Fibroblast of the conjunctiva (primary cell): ENCODE results near the gene CCDC14.
"Not testable (repeated sequence)": the region's sequence is repeated elsewhere in the genome, so short reads cannot be mapped to it uniquely, and the experiment has no call there.

Experiments
- DNase-seq: peaks from one replicate; pipeline ENCODE4 v3.0.0-alpha.2; 2010; ENCODE audit warnings: low read depth

The CCDC14 gene

DNA sequence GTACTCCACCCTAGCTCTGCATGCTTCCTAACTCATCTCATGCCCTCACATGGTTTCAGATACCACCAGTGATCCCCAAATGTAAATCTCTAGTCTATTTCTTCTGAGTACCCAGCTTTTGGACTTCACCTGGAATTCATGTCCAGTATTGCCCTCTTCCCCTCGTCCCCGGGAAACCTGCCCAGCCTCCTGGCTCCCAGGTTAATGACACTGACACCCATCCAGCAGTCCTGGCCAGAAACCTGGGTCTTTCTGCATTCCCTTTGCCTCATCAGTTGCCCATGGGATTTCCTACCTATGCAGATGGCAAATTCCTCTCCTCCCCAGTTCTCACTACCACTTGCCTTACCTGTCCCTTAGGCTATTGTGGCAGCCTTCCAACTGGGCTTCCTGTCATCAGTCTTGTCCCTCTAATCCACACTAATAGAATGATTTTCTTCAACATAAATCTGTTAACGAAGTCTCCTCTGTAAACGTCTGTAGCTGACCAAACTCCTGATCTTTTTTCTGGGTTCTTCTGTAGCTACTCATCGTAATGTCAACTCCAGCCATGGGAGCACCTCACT lies 61.6 kb downstream of the CCDC14 start:
- no peak for DNase-seq

DNA sequence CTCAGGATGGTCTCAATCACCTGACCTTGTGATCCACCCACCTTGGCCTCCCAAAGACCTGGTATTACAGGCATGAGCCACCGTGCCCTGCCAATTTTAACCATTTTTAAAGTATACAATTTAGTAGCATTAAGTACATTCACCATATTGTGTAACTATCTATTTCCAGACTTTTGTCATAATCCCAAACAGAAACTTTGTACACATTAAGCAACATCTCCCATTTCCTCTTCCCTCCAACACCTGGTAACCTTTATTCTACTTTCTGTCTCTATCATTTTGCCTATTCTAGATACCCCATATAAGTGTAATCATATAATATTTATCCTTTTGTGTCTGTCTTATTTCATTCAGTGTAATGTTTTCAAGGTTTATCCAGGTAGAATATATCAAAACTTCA lies 68.0 kb downstream of the CCDC14 start:
- DNase-seq: no peak

DNA sequence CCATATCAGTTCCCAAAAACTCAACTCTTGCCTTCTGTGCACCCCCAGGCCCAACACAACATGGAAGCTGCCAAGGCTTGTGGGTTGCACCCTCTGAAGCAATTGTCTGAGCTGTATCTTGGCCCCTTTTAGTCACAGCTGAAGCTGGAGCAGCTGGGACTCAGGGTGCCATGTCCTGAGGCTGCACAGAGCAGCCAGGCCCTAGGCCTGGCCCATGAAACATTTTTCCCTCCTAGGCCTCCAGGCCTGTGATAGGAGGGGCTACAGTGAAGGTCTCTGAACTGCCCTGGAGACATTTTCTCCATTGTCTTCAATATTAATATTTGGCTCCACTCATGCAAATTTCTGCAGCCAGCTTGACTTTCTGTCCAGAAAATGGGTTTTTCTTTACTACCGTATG lies 68.8 kb downstream of the CCDC14 start:
- DNase-seq: no peak

DNA sequence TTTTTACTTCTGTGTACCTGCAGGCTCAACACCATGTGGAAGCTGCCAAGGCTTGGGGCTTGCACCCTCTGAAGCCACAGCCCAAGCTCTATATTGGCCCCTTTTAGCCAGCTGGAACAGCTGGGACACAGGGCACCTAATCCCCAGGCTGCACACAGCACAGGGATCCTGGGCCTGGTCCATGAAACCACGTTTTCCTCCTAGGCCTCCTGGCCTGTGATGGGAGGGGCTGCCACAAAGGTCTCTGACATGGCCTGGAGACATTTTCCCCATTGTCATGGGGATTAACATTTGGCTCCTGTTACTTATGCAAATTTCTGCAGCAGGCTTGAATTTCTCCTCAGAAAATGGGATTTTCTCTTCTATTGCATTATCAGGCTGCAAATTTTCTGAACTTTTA lies 70.0 kb downstream of the CCDC14 start:
- DNase-seq: not testable (repeated sequence)

DNA sequence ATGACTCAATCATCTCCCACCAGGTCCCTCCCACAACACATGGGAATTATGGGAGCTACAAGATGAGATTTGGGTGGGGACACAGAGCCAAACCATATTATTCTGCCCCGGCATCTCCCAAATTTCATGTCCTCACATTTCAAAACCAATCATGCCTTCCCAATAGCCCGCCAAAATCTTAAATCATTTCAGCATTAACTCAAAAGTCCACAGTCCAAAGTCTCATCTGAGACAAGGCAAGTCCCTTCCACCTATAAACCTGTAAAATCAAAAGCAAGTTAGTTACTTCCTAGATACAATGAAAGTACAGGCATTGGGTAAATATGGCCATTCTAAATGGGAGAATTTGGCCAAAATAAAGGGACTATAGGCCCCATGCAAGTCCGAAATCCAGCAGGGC lies 70.9 kb downstream of the CCDC14 start:
- DNase-seq: not testable (repeated sequence)

DNA sequence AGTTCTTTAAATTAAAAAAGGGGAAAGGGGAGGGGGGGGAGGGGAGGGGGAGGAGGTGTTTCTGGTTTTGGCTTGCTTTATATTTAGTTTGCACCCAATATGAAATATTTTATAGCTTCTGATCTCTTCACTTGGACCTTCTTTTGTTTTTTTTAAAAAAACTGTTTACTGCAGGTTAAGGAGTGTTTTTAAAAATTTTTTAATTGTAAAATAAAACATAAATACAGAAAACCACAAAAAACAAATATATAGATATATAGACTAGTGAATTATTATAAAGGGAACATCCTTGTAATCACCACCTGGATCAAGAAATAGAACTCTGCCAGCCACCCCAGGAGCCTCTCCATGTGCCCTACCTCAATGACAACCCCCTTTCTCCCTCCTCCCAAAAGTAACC lies 76.0 kb downstream of the CCDC14 start:
- DNase-seq: no peak

DNA sequence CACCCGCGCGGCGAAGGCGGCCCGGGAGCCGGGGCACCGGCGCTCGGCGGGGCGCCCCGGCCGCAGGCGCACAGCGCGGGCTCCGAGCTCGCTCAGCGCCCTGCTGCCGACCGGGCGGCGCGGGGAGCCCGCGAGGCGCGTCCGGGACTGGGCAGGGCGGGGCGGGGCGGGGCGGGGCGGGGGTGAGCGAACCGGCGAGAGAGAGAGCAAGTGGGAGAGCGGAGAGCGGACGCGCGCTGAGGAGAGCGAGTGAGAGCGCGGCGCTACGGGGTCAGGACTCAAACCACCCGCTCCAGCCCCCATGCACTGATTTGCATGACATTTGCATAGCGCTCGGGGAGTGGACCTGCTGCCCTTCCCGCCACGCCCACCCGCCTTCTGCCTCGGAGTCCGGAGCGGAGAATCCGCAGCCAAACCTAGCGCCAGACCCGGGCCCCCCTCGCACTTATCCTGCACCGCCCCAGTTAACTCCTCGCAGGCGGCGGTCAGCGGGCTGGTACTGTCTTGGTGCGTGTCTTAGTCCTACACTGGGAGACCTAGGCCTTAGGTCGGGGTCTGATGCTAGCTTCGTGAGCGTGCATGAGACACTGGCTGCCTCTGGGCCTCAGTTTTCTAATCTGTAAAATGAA lies 76.7 kb downstream of the CCDC14 start, which contains the start of gene MYLK:
Gene MYLK, minus strand, starts transcription at position 130 of the 629 bp plus-strand sequence. CDS start 90,491 bp downstream, outside the sequence.
- peak; percentile 30 for DNase-seq

DNA sequence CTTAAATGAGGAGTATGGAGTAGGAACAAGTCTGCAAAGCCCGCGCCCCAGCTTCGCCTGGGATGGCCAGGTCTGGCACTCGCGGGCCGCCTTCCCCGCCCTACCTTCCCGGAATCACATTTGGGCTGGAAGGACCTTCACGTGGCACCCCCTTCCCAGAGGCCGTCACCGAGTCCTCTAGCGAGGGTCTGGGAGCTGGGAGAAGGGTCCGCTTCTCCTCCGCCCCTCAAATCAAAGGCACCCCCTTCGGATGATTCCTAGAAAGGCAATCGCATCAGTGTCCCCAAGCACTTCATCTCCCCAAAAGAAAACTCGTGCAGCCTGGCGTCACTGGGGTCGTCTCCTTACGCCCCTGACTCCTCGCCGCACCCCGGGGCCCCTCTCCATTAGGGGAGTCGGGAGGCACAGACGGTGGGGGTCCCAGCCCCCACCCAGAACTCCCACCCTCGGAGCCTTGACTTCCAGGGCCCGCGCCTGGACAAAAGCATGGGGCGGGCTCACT lies 77.3 kb downstream of the CCDC14 start:
- no peak for DNase-seq

DNA sequence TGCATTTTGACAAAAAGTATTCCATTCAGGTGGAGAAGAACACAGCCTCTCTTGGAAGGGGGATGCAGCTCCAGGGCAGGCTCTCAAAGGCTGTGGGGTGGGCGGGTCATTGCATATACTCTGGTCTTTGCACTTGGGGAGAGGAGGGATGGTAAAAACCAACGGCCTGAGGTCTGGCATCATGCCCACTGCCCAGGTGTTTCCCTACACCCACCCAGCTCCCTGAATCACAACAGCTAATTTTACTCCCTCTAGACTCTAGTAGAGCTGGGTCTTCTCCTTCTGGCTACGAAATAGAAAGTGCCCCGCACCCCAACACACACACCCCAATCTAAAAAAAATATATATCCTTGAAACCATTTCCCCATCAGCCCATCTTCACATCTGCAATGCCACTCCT lies 77.9 kb downstream of the CCDC14 start:
- no peak for DNase-seq

DNA sequence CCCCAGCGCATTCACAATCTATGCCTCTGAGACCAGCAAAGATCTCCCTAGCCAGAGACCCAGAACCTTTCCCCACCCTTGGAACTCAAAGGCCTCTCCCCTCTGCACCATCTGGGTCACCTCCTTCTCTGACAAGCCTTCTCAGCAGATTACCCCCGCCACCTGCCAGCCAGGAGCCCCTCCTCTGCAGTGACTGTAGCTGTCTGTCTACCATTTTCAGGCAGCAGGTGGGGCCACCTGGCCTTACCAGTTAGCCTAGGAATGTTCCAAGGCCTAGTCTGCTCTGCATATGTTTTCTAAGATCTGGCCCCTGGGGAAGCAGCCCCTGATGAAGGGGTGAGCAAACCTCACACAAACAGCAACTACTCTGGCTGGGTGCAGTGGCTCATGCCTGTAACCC lies 79.3 kb downstream of the CCDC14 start:
- DNase-seq: no peak

DNA sequence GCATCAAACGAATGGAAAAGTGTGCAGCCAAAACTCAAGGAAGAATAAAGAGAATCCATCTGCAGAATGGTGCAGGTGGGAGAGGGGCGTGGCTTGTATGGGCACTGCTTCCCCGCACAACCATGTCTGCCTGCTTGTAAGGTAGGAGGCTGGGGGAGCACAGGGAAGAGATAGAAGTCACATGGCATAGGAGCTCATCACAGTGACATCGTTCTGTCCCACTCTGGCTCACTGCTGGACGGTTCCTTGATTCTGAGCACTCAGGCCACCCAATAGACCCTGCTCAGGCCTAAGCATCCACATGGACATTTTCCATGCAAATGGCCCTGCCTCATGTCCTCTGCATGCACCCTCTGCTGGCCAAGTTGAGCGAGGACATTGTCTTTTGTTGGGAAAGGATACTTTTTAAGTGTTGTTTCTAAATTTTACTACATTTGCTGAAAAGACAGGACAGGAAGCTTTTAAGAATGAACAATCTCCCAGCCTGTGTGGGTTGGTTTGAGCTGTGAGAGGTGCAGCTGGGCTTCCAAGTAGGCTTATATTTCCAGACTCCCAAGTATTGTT lies 79.9 kb downstream of the CCDC14 start:
- DNase-seq: no peak

DNA sequence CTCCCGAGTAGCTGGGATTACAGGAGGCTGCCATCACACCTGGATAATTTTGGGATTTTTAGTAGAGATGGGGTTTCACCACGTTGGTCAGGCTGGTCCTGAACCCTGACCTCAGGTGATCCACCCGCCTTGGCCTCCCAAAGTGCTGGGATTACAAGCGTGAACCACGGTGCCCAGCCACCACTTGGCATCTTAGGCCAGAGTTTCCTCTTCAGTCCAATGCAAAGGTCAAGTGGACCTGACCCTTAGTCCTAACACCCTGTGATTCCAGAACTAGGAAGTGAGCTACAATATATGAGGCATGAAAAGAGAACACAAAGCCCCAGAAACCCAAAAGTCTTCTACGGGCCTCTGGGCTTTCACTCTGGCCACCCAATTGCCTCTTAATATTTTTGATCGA lies 82.2 kb downstream of the CCDC14 start:
- DNase-seq: no peak

DNA sequence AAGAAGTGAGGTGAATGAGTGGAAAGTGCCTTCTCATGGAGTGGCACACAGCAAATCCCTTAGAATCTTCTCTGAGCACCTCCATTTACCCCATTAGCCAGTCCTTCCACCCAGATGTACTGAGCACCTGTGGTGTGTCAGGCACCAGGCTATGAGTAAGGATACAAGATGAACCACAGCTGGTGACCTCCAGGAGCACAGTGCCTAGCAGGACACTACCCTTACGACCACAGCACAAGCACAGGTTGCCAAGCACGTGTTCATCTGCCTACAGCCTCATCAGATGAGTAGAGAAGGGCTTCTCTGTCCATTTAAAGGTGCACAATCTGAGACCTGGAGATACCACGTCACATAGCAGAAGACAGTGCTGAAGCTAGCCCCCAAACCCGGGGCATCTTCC lies 83.1 kb downstream of the CCDC14 start:
- DNase-seq: no peak

DNA sequence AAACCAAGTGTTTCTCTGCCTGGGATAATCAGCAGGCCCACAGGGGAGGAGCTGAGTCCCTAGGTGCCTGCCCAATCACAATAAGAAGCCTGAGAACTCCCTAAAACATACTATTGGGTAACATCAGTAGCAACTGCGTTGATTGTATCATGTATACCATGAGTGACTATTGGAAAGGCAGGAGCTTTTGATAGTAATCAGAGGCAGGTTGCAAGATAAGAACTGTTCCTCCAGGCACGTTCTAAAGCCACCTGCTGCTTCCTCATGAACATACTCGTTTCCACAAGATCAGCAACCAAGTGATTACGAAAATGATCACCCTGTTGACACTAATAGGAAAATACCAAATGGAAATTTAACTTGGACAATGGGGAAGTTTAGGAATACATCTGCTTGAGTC lies 83.6 kb downstream of the CCDC14 start:
- DNase-seq: no peak

DNA sequence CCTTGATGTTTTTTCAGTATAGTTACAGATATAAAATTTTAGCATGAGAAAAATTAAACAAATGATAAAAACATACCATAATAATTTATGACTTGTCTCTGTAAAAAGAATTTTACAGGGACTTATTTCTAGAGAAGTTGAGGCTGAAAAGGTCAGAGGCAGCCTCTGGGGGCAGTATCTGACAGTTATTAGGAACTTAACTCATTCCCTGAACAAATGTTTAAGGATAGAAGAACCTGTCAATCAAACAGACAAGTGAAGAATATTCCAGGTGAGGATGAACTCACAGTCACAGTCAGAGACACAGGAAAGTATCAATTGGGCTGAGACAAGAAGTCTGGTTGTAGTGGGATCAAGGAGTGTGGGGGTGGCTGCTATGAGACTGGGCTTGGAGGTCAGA lies 84.2 kb downstream of the CCDC14 start:
- no peak for DNase-seq

DNA sequence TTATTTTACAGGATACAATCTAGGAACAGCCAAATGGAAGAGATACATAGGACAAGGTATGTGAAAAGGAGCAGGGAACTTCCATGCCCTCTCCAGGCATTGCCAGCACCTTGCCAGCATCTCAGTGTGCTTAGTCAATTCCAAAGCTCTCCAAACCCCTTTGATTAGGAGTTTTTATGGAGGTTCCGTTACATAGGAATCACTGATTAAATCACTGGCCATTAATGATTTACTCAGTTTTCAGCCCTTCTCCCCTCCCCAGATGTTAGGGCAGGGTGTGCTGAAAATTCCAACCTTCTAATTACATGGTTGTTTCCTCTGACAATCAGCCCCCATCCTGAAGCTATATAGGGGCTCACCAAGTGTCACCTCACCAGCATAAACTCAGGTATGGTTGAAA lies 88.4 kb downstream of the CCDC14 start:
- DNase-seq: no peak

DNA sequence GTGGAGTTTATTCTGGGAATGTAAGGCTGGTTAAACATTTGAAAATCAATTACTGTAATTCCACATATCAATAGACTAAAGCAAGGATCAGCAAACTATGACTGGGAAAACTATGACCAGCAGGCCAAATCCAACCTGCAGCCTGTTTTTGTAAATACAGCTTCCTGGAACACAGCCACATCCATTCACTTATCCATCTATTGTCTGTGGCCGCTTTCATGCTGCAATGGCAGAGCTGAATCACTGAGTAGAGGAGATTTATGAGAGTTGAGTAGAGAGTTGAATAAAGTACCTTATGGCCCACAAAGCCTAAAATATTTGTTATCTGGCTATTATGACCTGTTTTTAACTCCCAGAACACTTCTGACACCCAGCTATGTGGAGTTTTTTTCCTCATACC lies 89.1 kb downstream of the CCDC14 start:
- DNase-seq: no peak

DNA sequence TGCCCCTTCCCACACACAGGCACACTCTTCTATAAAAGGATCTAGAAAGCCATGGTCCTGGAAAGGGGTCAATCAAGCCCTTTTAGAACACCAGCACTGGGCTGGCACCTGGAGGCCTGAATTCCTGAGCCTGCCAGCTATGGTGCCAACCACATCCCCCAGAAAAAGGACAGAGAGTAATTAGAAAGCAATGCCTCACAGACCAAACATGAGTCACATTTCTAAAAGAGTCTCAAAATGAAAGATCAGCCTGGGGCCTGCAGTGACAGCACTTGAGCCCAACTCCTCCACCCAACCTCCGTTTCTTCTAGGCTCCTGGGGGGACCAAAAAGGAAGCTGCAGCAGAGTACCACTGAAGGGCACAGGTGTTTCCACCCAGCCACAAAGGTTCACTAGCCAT lies 91.0 kb downstream of the CCDC14 start:
- no peak for DNase-seq

DNA sequence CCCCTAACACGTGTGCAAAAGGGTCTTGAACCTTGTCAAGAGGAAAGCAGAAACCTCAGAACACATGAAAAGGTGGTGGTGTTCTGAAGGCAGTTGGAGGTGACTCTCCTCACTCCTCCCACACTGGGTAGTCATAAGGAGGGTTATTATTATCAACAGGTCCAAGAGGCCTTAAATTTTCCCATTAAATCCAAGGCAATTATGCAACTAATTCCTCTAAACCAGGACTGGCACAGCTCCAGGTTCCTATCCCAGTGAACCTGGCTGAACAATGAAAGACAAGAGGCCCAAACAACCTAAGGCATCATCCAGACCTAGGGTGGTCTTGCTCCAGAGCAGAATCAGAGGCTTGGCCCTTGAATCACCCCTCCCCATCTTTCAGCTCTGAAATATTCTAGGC lies 91.9 kb downstream of the CCDC14 start:
- DNase-seq: no peak

DNA sequence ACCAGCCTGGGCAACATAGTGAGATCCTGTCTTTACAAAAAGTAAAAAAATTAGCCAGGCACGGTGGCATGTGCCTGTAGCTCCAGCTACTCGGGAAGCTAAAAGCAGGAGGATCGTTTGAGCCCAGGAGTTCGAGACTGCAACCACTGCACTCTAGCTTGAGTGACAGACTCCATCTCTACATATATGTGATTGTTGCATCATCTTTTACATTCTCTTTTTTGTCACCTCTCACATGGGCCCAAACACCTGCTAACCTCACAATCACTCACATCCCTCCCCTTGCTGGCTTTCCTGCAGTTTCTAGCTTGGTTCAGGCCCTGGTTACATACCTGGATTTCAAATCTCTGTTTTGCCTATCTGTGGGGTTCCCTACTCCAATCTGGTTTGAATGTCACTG lies 96.3 kb downstream of the CCDC14 start:
- no peak for DNase-seq
